Body of pancreas (tissue), 4 donors: ENCODE measurements around the gene NMNAT3. TPM values are rescaled to one million over a fixed set of nuclear protein-coding genes. Genes with fewer than 3 reads are reported as not detected.

ENCODE experiments used
- ATAC-seq: fragments of 150-250 bp; one replicate; pipeline ENCODE4 v1.9.1; 2016
- DNase-seq, 4 donors: peaks; one replicate each; pipeline ENCODE4 v3.0.0-alpha.2; 2019
- H3K27ac ChIP-seq, 4 donors: fragments of 200-600 bp; sonication (generic); 1 replicate in 3 of 4; 2 replicates in 1 of 4; pipeline versions ENCODE4 v1.5.1 to v1.6.1; 2016 to 2019; ENCODE audit warnings: mild to moderate bottlenecking in 1 of 4, mixed read lengths in 1 of 4, moderate library complexity in 1 of 4
- H3K27me3 ChIP-seq, 2 donors: fragments of 200-600 bp; sonication (generic); one replicate each; pipeline ENCODE4 v1.6.0; 2016; ENCODE audit warnings: mild to moderate bottlenecking in 1 of 2
- H3K36me3 ChIP-seq, 2 donors: fragments of 200-600 bp; sonication (generic); replicated peaks in 1 of 2; 2 replicates each; pipeline ENCODE4 v1.5.1; 2016; ENCODE audit warnings: low read depth in 2 of 2; ENCODE audit not compliant: insufficient read depth in 1 of 2
- H3K4me1 ChIP-seq: fragments of 200-600 bp; sonication (generic); one replicate; pipeline ENCODE4 v1.6.0; 2016
- H3K4me3 ChIP-seq, 2 donors: fragments of 200-600 bp; sonication (generic); 1 replicate in 1 of 2; 2 replicates in 1 of 2; pipeline ENCODE4 v1.5.1; 2016 to 2019
- H3K9me3 ChIP-seq, 3 donors: fragments of 200-600 bp; sonication (generic); 1 replicate in 2 of 3; 2 replicates in 1 of 3; pipeline ENCODE4 v1.5.1; 2016
- POLR2A ChIP-seq, 3 donors: fragments of 450-650 bp; IDR thresholded peaks; one replicate each; pipeline ENCODE4 v1.6.1; 2016; ENCODE audit warnings: antibody characterized with exemption in 3 of 3, mild to moderate bottlenecking in 2 of 3
- WGBS, 2 donors: methylation state at CpG; one replicate each; pipeline ENCODE4 v1.1.5; 2017; 5-methylcytosine and 5-hydroxymethylcytosine counted together
- intact Hi-C: fragments of 100-400 bp; cut with DNase I; formaldehyde crosslinking; loops from one replicate; pipeline ENCODE4 v1.15.1; 2023
- total RNA-seq, 2 donors: library from RNA; depleted of rRNA; stranded (reverse); fragments of >200 nt; gene quantifications; one replicate each; pipeline ENCODE4 v1.1.0, GENCODE V29; 2016
- TF ChIP-seq, protein P1 (sequence below), 7 experiments: fragments of 450-650 bp in 4 of 7; fragments of 200-600 bp in 3 of 7; sonication (generic) in 3 of 7; IDR thresholded peaks; one replicate each; pipeline ENCODE4 v1.5.1; 2016 to 2019; ENCODE audit warnings: antibody characterized with exemption in 7 of 7

The NMNAT3 gene
- total RNA-seq, 2 donors from 2014 or later = 5.7 to 12.9 TPM

DNA sequence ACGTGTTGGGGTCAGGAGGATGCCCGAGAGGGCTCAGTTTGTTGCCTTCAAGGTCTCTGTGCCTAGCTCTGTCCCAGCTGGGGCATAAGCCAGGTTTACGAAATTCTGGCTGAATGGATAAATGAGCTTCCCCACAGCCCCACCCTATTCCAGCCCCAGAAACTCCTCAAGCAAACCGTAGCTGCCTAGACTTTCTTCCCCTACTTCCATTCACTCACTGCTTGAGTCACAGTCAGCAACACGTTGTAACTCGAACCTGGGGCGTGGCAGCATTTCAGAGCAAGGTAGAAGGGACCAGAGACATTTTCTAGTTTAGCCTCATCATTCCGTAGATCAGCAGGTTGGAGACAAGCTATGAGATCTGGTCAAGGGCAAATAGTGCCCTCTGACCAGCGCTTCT is 24.2 kb downstream of the NMNAT3 start:
- no peaks in the 10 kb centered on the region for H3K9me3 ChIP-seq
- no peaks in the 10 kb centered on the region for H3K4me1 ChIP-seq
- 81 to 92% methylated on average over 9 of the region's 9 CpGs for WGBS, 2 donors
- no peak overlapping the region for H3K4me3 ChIP-seq
- no peak overlapping the region for H3K27ac ChIP-seq
- no peaks in the 10 kb centered on the region for H3K36me3 ChIP-seq
- ATAC-seq (no peak), DNase-seq (no peak)
- TF ChIP-seq, protein P1, sequence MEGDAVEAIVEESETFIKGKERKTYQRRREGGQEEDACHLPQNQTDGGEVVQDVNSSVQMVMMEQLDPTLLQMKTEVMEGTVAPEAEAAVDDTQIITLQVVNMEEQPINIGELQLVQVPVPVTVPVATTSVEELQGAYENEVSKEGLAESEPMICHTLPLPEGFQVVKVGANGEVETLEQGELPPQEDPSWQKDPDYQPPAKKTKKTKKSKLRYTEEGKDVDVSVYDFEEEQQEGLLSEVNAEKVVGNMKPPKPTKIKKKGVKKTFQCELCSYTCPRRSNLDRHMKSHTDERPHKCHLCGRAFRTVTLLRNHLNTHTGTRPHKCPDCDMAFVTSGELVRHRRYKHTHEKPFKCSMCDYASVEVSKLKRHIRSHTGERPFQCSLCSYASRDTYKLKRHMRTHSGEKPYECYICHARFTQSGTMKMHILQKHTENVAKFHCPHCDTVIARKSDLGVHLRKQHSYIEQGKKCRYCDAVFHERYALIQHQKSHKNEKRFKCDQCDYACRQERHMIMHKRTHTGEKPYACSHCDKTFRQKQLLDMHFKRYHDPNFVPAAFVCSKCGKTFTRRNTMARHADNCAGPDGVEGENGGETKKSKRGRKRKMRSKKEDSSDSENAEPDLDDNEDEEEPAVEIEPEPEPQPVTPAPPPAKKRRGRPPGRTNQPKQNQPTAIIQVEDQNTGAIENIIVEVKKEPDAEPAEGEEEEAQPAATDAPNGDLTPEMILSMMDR (IDR thresholded peaks at IDR 0.05) = no peak
- no peak for TF ChIP-seq POLR2A (IDR thresholded peaks at IDR 0.05)
- intact Hi-C loops = no loop called here
- H3K27me3 ChIP-seq = no peaks in the 10 kb centered on the region

DNA sequence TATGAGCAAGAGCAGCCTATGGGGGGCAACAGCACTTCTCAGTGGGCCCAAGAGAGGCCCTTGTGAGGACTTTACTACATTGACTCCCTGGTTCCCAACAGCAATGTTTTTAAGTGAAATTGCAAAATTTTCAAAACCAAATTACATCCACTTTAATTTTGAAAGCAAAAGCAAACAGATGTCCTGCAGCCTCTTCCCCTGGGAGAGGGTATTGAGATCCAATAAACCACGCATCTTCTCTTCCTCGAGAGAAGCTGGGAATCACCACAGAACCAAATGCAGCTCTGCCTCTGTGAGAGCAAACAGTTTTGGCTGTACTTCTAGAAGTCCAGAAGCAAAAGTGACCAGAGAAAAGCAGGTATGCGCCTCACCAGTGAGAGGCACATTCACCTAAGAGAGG is 25.2 kb downstream of the NMNAT3 start:
- DNase-seq = no peak
- 78 to 90% methylated on average over 3 of the region's 3 CpGs for WGBS, 2 donors
- Histone ChIP-seq H3K27me3 (no peaks in the 10 kb centered on the region), H3K4me3 (no peak overlapping the region), H3K9me3 (no peaks in the 10 kb centered on the region), H3K36me3 (no peaks in the 10 kb centered on the region), H3K4me1 (no peaks in the 10 kb centered on the region), H3K27ac (no peak overlapping the region)
- TF ChIP-seq POLR2A (IDR thresholded peaks at IDR 0.05) = no peak
- TF ChIP-seq, protein P1 (IDR thresholded peaks at IDR 0.05) = no peak
- ATAC-seq = no peak
- intact Hi-C loops = no loop called here

DNA sequence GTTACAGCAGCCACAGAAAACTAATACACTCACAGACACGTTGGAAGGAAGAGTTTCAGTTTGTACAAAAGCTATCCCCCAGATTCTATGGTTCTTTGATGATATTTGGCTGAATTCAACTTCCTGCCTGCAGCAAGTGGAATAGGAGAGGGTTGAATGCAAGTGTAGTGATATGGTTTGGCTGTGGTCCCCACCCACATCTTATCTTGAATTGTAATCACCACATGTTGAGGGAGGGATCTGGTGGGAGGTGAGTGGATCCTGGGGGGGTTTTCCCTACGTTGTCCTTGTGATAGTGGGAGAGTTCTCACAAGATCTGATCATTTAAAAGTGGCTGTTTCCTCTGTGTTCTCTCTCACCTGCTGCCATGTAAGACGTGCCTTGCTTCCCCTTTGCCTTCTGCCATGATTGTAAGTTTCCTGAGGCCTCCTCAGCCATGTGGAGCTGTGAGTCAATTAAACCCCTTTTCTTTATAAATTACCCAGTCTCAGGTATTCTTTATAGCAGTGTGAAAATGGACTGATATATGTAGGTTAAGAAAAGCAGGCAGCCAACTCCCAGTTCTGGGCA is 29.8 kb downstream of the NMNAT3 start:
- no peaks in the 10 kb centered on the region for H3K36me3 ChIP-seq
- WGBS, 2 donors = 71 to 79% methylated on average over 3 of the region's 3 CpGs
- no peak for DNase-seq
- no peak overlapping the region for H3K4me3 ChIP-seq
- H3K27ac ChIP-seq = no peak overlapping the region
- intact Hi-C loops = no loop called here
- H3K9me3 ChIP-seq = no peaks in the 10 kb centered on the region
- no peaks in the 10 kb centered on the region for H3K4me1 ChIP-seq
- ATAC-seq = no peak
- H3K27me3 ChIP-seq = no peaks in the 10 kb centered on the region
- TF ChIP-seq POLR2A (IDR thresholded peaks at IDR 0.05) = no peak
- TF ChIP-seq, protein P1 (IDR thresholded peaks at IDR 0.05) = no peak

DNA sequence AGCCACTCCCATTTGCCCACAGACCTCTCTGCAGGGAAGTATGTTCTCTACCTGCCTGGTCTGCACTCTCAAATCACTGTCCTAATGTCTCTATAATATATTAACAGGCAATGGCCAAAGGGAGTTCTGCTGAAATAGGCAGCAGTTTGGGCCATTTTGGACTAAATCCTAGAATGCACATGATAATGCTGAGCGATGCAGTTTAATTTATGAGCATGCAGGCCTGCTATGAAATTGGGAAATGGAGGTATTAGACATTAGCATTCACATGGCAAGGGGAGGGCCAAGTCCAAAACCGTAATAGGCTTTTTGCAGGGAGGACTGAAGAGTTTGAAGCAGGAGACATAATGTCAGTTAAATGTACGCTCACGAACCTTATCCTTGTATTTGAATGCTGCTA is 31.3 kb downstream of the NMNAT3 start:
- DNase-seq (no peak), ATAC-seq (no peak)
- no peaks in the 10 kb centered on the region for H3K36me3 ChIP-seq
- H3K4me1 ChIP-seq = no peaks in the 10 kb centered on the region
- H3K9me3 ChIP-seq = no peaks in the 10 kb centered on the region
- H3K4me3 ChIP-seq = no peak overlapping the region
- TF ChIP-seq, protein P1 (IDR thresholded peaks at IDR 0.05) = no peak
- TF ChIP-seq POLR2A (IDR thresholded peaks at IDR 0.05) = no peak
- intact Hi-C loops = no loop called here
- no peaks in the 10 kb centered on the region for H3K27me3 ChIP-seq
- WGBS, 2 donors = 94 to 97% methylated on average over 4 of the region's 4 CpGs
- no peak overlapping the region for H3K27ac ChIP-seq

DNA sequence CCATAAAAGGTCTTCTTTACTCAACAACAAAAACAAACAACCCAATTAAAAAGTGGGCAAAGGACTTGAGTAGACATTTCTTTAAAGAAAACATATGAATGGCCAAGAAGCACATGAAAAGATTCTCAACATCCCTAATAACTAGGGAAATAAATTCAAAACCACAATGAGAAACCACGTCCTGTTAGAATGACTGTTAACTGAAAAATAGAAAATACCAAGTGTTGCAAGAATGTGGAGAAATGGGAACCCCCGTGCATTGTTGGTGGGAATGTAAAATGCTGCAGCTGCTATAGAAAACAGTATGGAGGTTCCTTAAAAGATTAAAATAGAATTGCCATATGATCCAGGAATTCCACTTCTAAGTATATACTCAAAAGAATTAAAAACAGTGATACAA is 34.8 kb downstream of the NMNAT3 start:
- 68 to 86% methylated on average over 2 of the region's 2 CpGs for WGBS, 2 donors
- Histone ChIP-seq H3K27me3 (no peaks in the 10 kb centered on the region), H3K4me1 (no peaks in the 10 kb centered on the region), H3K4me3 (no peak overlapping the region), H3K9me3 (no peaks in the 10 kb centered on the region), H3K27ac (no peak overlapping the region), H3K36me3 (no peaks in the 10 kb centered on the region)
- ATAC-seq = no peak
- no peak for TF ChIP-seq POLR2A (IDR thresholded peaks at IDR 0.05)
- TF ChIP-seq, protein P1 (IDR thresholded peaks at IDR 0.05) = no peak
- no peak for DNase-seq
- intact Hi-C loops = no loop called here
